T-helper 1 cell treated with Interleukin-12 subunit alpha and Interleukin-12 subunit beta and Interleukin-4 antibody, amounts not matched to agents 30 μg/mL and 1 μg/mL, for 36 hours (primary cell): ENCODE data around the gene SORCS3.

ENCODE experiments used
- H3K27ac Mint-ChIP-seq: one replicate; pipeline ENCODE4 v1.8.0; 2021; ENCODE audit warnings: mild to moderate bottlenecking, mixed read lengths
- H3K27me3 Mint-ChIP-seq: one replicate; pipeline ENCODE4 v1.8.0; 2021; ENCODE audit warnings: low read depth, mixed read lengths
- H3K36me3 Mint-ChIP-seq: one replicate; pipeline ENCODE4 v1.8.0; 2021; ENCODE audit warnings: low read depth, mixed read lengths
- H3K4me1 Mint-ChIP-seq: one replicate; pipeline ENCODE4 v1.8.0; 2021; ENCODE audit warnings: low read depth, mixed read lengths
- H3K4me3 Mint-ChIP-seq: one replicate; pipeline ENCODE4 v1.8.0; 2021; ENCODE audit warnings: mild to moderate bottlenecking, moderate library complexity, mixed read lengths
- H3K9me3 Mint-ChIP-seq: one replicate; pipeline ENCODE4 v1.8.0; 2021; ENCODE audit warnings: mixed read lengths

The SORCS3 gene

DNA sequence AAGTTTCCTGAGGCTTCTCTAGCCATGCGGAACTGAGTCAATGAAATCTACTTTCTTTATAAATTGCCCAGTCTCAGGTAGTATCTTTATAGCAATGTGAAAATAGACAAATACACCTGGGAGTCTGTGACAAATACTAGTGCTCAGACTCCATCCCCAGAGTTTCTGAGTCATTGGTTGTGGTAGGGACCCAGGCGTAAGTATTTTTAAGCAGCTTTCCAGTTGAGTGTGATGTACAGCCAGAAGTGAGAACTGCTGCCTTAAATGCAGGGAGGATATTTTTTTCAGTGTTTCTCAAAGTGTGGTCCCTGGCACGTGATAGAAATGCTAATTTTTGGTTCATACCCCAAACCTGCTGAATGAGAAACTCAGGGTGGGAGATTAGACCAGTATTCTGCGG lies 121.7 kb downstream of the SORCS3 start:
- H3K4me1 Mint-ChIP-seq = no peaks in the 10 kb centered on the region
- H3K27ac Mint-ChIP-seq = no peak overlapping the region
- no peaks in the 10 kb centered on the region for H3K27me3 Mint-ChIP-seq
- H3K36me3 Mint-ChIP-seq = no peaks in the 10 kb centered on the region
- no peaks in the 10 kb centered on the region for H3K9me3 Mint-ChIP-seq
- H3K4me3 Mint-ChIP-seq = no peak overlapping the region

DNA sequence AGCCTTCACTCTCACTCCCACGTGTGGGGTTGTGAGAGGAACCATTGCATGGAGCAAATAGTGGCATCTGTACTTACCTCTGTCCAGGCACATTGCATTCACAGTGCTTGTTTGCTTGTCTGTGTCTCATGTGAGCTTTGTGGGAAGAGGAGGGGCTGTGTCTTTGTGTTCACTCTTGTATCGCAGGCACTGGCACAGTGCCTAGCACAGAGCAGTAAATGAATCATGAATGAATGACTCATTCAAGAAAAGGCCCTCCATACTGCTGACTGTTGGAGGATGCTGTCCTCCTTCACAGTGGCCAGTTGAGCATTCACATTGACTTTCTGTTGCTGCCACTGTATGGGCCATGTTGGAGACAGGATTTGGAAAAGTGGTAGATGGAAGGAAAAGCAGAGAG lies 125.3 kb downstream of the SORCS3 start:
- Mint-ChIP-seq H3K9me3 (no peaks in the 10 kb centered on the region), H3K27ac (no peak overlapping the region), H3K4me1 (no peaks in the 10 kb centered on the region), H3K27me3 (no peaks in the 10 kb centered on the region), H3K36me3 (no peaks in the 10 kb centered on the region), H3K4me3 (no peak overlapping the region)

DNA sequence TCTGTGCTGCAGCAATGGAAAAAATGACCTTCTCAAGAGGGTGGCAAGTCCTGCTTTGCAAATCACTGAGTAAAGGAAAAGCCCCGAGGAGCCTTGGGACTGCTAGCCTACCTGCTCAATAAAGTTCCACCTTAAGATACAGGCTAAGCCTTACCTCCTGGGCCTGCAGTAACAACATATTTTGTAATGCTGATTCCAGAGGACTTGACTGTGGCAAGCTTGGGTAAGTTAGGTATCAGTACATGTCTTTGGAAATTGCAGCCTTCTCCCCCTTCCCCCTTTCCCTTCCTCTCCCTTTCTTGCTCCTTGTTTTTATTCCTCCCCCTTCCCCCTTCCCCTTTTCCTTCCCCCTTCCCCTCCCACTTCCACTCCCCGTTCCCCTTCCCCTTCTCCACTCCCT lies 126.2 kb downstream of the SORCS3 start:
- H3K9me3 Mint-ChIP-seq = no peaks in the 10 kb centered on the region
- no peak overlapping the region for H3K27ac Mint-ChIP-seq
- H3K27me3 Mint-ChIP-seq = no peaks in the 10 kb centered on the region
- no peaks in the 10 kb centered on the region for H3K4me1 Mint-ChIP-seq
- no peak overlapping the region for H3K4me3 Mint-ChIP-seq
- no peaks in the 10 kb centered on the region for H3K36me3 Mint-ChIP-seq

- no peaks in the 10 kb centered on the region for H3K36me3 Mint-ChIP-seq
- no peak overlapping the region for H3K27ac Mint-ChIP-seq
- H3K4me1 Mint-ChIP-seq = no peaks in the 10 kb centered on the region
- H3K4me3 Mint-ChIP-seq = no peak overlapping the region
- no peaks in the 10 kb centered on the region for H3K9me3 Mint-ChIP-seq
- no peaks in the 10 kb centered on the region for H3K27me3 Mint-ChIP-seq
These were observed 126.7 kb downstream of the SORCS3 start for GRCh38 chr10:104767745-104768144.

DNA sequence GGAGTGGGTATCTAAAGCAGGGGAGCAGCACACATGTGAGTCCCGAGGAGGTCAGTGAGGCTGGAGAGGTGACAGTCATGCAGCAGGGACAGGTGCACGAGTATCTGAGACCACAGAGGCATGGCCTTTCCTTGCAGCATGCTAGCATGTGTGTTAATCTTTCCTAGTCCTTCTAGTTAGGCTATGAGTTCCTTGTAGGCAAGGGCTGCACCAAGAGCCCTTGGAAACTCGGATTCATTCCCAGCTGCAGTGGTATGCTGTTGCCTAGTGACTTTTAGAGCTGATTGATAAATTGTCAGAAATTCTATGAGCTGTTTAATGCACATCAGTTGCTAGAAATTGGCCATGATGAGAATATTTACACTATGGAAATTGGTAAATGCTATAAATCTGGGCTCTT lies 132.0 kb downstream of the SORCS3 start:
- H3K4me1 Mint-ChIP-seq = no peaks in the 10 kb centered on the region
- no peaks in the 10 kb centered on the region for H3K36me3 Mint-ChIP-seq
- no peaks in the 10 kb centered on the region for H3K9me3 Mint-ChIP-seq
- H3K27ac Mint-ChIP-seq = no peak overlapping the region
- H3K4me3 Mint-ChIP-seq = no peak overlapping the region
- H3K27me3 Mint-ChIP-seq = no peaks in the 10 kb centered on the region

- no peak overlapping the region for H3K4me3 Mint-ChIP-seq
- no peaks in the 10 kb centered on the region for H3K9me3 Mint-ChIP-seq
- H3K36me3 Mint-ChIP-seq = no peaks in the 10 kb centered on the region
- no peaks in the 10 kb centered on the region for H3K27me3 Mint-ChIP-seq
- H3K4me1 Mint-ChIP-seq = no peaks in the 10 kb centered on the region
- no peak overlapping the region for H3K27ac Mint-ChIP-seq
These were observed 133.1 kb downstream of the SORCS3 start for GRCh38 chr10:104774234-104774633.

GRCh38 chr10:104777086-104777799 lies 136.2 kb downstream of the SORCS3 start:
- no peaks in the 10 kb centered on the region for H3K36me3 Mint-ChIP-seq
- no peaks in the 10 kb centered on the region for H3K27me3 Mint-ChIP-seq
- no peaks in the 10 kb centered on the region for H3K9me3 Mint-ChIP-seq
- H3K4me1 Mint-ChIP-seq = no peaks in the 10 kb centered on the region
- H3K27ac Mint-ChIP-seq = no peak overlapping the region
- no peak overlapping the region for H3K4me3 Mint-ChIP-seq

- Mint-ChIP-seq H3K4me3 (no peak overlapping the region), H3K4me1 (no peaks in the 10 kb centered on the region), H3K27me3 (no peaks in the 10 kb centered on the region), H3K9me3 (no peaks in the 10 kb centered on the region), H3K36me3 (no peaks in the 10 kb centered on the region), H3K27ac (no peak overlapping the region)
These were observed 137.3 kb downstream of the SORCS3 start for GRCh38 chr10:104778371-104778770.

DNA sequence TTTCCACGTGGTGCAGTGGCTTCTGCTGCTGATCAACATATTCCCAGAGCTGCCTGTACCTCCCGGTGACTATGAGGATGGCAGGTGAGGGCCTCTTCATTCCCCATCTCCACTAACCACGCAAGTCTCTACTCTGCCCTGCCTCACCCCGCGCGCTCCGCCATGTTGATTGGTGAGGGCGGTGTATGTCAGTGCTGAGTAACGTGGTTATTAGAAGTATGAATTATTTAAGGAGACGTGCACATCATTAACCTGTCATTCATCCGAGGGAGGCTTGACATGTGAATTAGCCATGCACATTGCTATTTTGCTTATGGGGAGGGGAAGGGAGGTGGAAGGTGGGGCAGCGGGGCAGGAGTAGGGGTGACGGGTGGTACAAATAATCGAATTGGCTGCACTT lies 138.6 kb downstream of the SORCS3 start:
- Mint-ChIP-seq H3K4me1 (no peaks in the 10 kb centered on the region), H3K27ac (no peak overlapping the region), H3K4me3 (no peak overlapping the region), H3K27me3 (no peaks in the 10 kb centered on the region), H3K36me3 (no peaks in the 10 kb centered on the region), H3K9me3 (no peaks in the 10 kb centered on the region)

GRCh38 chr10:104780165-104780564 lies 139.1 kb downstream of the SORCS3 start:
- Mint-ChIP-seq H3K9me3 (no peaks in the 10 kb centered on the region), H3K4me1 (no peaks in the 10 kb centered on the region), H3K27ac (no peak overlapping the region), H3K4me3 (no peak overlapping the region), H3K36me3 (no peaks in the 10 kb centered on the region), H3K27me3 (no peaks in the 10 kb centered on the region)

GRCh38 chr10:104780946-104781595 lies 140.0 kb downstream of the SORCS3 start:
- Mint-ChIP-seq H3K4me3 (no peak overlapping the region), H3K36me3 (no peaks in the 10 kb centered on the region), H3K27me3 (no peaks in the 10 kb centered on the region), H3K4me1 (no peaks in the 10 kb centered on the region), H3K27ac (no peak overlapping the region), H3K9me3 (no peaks in the 10 kb centered on the region)

DNA sequence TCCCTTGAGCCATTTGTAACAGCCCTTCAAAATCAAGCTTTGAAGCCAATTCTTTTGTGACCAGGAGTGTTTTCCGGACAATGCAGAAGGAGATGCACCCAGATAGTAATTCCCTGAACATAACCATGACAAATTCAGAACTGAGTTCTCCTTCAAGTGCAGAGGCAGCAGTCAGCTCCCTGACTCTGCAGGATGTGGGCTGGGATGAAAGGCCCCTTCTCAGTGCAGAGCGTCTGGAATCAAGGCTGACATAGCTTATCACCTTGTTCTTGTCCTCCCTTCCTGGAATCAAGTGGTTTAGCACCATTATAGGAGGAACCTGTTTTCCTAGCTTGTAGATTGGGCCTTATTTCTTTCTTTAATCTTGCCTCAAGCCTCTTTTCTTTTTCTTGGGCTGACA lies 143.4 kb downstream of the SORCS3 start:
- Mint-ChIP-seq H3K9me3 (no peaks in the 10 kb centered on the region), H3K4me3 (no peak overlapping the region), H3K36me3 (no peaks in the 10 kb centered on the region)

DNA sequence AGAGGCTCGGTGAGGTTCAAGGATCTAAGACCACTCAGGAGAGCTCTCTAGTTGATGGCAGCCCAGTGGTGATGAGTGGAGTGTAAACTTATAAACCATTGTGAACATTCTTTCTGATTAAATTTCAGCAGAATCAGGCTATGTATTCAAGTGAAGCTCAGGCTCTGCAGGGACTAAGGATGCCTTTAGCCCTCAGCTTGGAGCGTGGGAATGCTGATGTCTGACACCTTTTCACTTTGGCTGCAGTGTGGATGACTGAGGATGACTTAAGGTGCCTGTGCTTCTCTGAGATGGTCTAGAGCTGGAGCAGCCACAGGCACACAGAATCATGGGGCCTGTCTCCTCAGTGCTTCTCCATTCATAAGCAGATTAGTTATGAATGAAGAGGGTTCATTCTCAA lies 150.4 kb downstream of the SORCS3 start:
- no peaks in the 10 kb centered on the region for H3K36me3 Mint-ChIP-seq
- H3K27ac Mint-ChIP-seq = no peak overlapping the region
- no peaks in the 10 kb centered on the region for H3K9me3 Mint-ChIP-seq
- H3K4me3 Mint-ChIP-seq = no peak overlapping the region
- no peaks in the 10 kb centered on the region for H3K27me3 Mint-ChIP-seq
- H3K4me1 Mint-ChIP-seq = no peaks in the 10 kb centered on the region

More for the DNA sequence above, 143.4 kb downstream of the SORCS3 start:
- Mint-ChIP-seq H3K27me3 (no peaks in the 10 kb centered on the region), H3K4me1 (no peaks in the 10 kb centered on the region), H3K27ac (no peak overlapping the region)

DNA sequence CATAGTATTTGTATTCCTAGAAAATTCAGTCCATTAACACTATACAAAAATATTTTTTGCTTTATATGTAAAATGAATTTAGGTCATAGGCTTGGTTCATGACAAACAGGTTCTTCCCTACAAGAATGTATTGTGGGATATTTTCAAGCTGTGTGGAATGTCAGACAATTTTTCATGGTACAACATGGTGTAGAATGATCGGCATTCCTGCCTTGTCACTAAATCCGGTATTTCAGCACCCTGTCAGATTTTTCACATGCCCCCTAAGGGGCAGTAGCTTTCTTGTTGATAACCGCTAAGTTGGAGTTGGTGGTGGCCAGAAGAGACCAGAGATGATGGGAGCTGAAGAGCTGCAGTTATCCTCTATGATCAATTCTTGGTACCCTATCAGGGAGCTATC lies 154.3 kb downstream of the SORCS3 start:
- Mint-ChIP-seq H3K27me3 (no peaks in the 10 kb centered on the region), H3K4me3 (no peak overlapping the region), H3K36me3 (no peaks in the 10 kb centered on the region), H3K9me3 (no peaks in the 10 kb centered on the region), H3K27ac (no peak overlapping the region), H3K4me1 (no peaks in the 10 kb centered on the region)

DNA sequence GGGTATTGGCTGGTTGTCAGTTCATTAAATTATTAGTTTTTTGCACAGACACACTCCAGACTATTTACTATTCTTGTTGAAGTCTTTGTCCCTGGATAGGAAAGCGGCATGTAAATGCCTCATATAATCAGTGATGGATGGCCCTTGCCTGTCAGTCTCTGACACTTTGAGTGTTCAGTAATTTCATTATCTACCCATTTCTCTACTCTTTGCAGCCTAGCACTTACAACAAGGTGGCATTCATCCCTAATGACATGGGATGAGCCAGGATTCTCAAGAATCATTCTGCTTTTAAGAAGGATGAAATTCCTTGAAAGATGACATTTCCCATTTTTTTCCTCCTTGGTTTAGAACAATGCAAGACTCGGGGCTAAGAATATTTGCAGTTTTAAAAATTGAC lies 155.7 kb downstream of the SORCS3 start:
- Mint-ChIP-seq H3K9me3 (no peaks in the 10 kb centered on the region), H3K4me3 (no peak overlapping the region), H3K27me3 (no peaks in the 10 kb centered on the region), H3K4me1 (no peaks in the 10 kb centered on the region), H3K36me3 (no peaks in the 10 kb centered on the region), H3K27ac (no peak overlapping the region)
